Raji (cell line): Measurements from ENCODE around the gene FBXW7.

Source experiments
- POLR2A ChIP-seq: IDR thresholded peaks from 2 replicates; pipeline ENCODE4 v1.6.1; 2011; ENCODE audit warnings: low read depth, low read length, control low read depth; ENCODE audit not compliant: insufficient read depth

Gene FBXW7

DNA sequence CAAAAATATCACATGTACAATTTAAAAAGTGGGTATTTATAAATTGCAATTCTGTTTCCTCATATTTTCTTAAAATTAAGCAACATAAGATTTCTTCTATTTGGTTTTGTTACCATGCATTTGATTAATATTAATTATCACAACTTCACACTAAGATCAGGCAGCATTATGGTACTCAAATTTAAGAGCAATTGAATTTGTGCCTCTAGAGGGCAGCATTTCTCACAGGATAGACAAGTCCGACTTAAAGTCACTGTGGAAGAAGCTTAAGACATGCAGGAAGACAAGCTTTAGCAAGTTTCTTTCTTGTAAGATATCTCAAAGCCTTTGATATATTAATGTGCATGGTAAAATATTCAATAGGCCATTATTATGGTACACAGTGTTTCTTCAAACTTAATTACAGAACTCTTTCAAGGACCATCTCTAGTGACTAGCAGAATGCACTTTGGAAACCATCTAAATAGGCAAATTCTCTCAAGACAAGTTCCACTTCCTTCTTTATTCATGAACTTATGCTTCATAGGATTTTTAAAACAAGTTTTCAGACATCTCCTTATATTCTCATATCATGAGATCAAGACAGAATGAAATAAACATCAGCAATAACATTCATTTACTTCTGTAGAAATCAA is 35.0 kb downstream of the FBXW7 start:
- TF ChIP-seq POLR2A: no peak

DNA sequence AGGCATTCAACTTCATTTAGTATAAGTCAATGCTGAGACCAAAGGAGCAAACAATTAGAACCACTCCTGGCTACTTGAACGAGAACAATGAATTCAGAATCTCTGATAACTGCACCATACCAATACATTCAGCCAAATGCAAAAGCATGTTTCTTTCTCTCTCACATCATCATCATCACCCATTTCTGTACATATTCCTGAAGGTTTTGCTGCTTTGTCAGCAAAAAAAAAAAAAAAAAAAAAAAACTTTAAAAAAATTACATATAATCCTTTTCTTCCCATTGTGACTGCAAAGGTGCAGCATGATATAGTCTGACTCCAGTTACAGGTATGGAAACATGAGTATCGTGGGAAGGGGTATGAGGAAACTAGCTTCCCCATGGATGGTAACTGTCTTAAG is 35.6 kb downstream of the FBXW7 start:
- TF ChIP-seq POLR2A: no peak

- no peak for TF ChIP-seq POLR2A
Observed at GRCh38 chr4:152499344-152499743, 36.5 kb downstream of the FBXW7 start.

DNA sequence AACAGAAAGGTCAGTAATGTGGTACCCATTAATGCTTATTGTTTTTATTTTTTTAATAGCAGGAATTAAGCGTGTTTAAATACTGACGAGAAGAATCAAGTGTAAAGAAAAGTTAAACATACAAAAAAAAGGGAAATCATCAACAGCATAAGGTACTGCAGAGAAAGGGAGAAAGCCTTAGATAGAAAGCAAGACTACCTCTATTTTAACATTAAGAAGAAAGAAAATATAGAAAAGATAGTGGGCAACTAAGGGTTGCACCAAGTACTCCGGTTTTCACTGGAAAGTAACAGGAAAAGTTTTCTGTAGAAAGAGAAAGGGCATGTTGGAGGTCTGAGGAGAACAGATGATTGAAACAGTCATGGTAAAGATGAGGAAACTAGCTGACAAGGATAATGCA is 41.9 kb downstream of the FBXW7 start:
- no peak for TF ChIP-seq POLR2A

GRCh38 chr4:152488246-152488645 is 47.6 kb downstream of the FBXW7 start:
- no peak for TF ChIP-seq POLR2A

GRCh38 chr4:152486429-152487389 is 49.2 kb downstream of the FBXW7 start:
- TF ChIP-seq POLR2A: no peak

DNA sequence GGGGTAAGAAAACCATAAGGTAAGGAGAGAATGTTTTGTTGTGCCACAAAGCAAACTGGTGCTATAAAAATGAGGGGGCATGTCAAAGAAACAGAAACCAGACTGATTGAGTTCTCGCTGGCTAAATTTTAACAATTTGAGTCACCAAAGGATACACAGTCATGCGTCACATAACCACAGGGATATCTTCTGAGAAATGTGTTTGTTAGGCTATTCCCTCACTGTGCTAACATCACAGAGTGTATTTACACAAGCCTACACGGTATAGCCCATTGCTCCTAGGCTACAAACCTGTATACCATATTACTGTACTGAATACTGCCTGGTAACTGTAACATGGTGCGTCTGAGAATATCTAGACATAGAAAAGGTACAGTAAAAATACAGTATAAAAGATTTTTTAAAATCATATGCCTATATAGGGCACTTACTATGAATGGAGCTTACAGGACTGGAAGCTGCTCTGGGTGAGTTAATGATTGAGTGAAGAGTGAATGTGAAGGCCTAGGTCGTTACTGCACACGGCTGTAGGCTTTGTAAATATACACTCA is 50.1 kb downstream of the FBXW7 start:
- no peak for TF ChIP-seq POLR2A

- no peak for TF ChIP-seq POLR2A
Observed at GRCh38 chr4:152482211-152482610, 53.7 kb downstream of the FBXW7 start.

- TF ChIP-seq POLR2A: no peak
Observed at GRCh38 chr4:152480901-152481300, 55.0 kb downstream of the FBXW7 start.

GRCh38 chr4:152480326-152480725 is 55.6 kb downstream of the FBXW7 start:
- no peak for TF ChIP-seq POLR2A

DNA sequence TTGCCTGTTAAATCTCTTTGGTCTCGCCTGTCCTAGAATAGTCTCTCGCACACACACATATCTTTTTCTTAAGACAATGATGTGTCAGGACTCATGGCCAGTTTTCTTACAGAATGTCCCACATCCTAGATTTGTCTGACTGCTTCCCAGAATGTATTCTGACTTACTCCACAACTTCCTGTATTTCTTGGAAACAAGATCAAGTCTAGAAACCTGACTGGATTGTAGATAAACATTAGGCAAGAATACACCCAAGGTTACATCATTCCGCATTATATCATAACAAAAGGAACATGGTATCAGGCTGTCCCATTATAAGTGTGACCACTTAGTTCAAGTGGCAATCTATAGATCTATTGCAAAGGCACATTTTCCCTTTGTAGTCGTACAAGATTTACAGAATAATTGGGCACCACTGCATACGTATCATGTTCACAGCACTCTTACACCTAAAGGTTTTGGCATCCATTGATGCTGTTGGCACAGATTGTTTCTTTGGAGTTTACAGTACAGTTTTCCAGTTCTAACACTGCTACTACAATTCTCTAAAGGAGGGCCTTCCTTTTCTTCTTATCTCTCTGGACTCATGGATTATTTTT is 56.4 kb downstream of the FBXW7 start:
- no peak for TF ChIP-seq POLR2A

GRCh38 chr4:152478461-152479237 is 57.2 kb downstream of the FBXW7 start:
- no peak for TF ChIP-seq POLR2A

DNA sequence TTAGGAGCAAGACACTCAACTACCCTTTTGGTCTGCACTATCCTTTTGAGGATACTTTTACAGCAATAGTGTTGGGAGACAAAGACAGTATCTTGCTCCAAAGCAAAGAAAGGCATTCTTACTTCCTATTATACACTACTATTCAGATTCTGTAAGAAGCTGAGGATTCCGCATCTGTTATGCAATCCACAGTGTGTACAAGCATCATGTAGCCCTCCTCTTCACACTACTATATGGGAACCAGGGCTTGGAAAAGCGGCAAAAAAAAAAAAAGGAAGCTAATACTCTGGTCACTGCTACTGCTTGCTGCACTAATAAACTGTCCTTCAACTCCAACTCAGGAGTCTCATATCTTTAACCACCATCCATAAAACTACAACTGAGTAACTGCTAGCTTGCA is 59.1 kb downstream of the FBXW7 start:
- no peak for TF ChIP-seq POLR2A

GRCh38 chr4:152471251-152471792 is 64.6 kb downstream of the FBXW7 start:
- no peak for TF ChIP-seq POLR2A

- no peak for TF ChIP-seq POLR2A
Observed at GRCh38 chr4:152468408-152468807, 67.5 kb downstream of the FBXW7 start.
